NCI-H146 (cell line): ENCODE data around the gene ATG16L2.
"Not testable (repeated sequence)": the region's sequence is repeated elsewhere in the genome, so short reads cannot be mapped to it uniquely, and the experiment has no call there.

ENCODE experiments used
- DNase-seq: peaks from one replicate; lab custom pipeline; 2025; lab: John Stamatoyannopoulos, UW

ATG16L2 gene

GRCh38 chr11:72780296-72781062 lies 33.7 kb upstream of the ATG16L2 start:
- DNase-seq: no peak

- DNase-seq: peak; percentile 38
Measured at GRCh38 chr11:72781063-72781312, 33.2 kb upstream of the ATG16L2 start.

- DNase-seq: peak; percentile 66
Measured at GRCh38 chr11:72781313-72782080, 32.7 kb upstream of the ATG16L2 start.

GRCh38 chr11:72782081-72782920 lies 31.9 kb upstream of the ATG16L2 start:
- peak; percentile 68 for DNase-seq

- DNase-seq: no peak
Measured at GRCh38 chr11:72783144-72783905, 30.9 kb upstream of the ATG16L2 start.

- no peak for DNase-seq
Measured at GRCh38 chr11:72784662-72785061, 29.5 kb upstream of the ATG16L2 start.

GRCh38 chr11:72786305-72787215 lies 27.7 kb upstream of the ATG16L2 start:
- peak; percentile 99 for DNase-seq

- peak; percentile 98 for DNase-seq
Measured at GRCh38 chr11:72787216-72788104, 26.8 kb upstream of the ATG16L2 start.

GRCh38 chr11:72788241-72788640 lies 26.0 kb upstream of the ATG16L2 start:
- no peak for DNase-seq

- DNase-seq: no peak
Measured at GRCh38 chr11:72789493-72790131, 24.6 kb upstream of the ATG16L2 start.

- DNase-seq: not testable (repeated sequence)
Measured at GRCh38 chr11:72791228-72791627, 23.0 kb upstream of the ATG16L2 start.

GRCh38 chr11:72792437-72793021 lies 21.7 kb upstream of the ATG16L2 start:
- no peak for DNase-seq

GRCh38 chr11:72793076-72793424 lies 21.2 kb upstream of the ATG16L2 start:
- DNase-seq: no peak

GRCh38 chr11:72793425-72794367 lies 20.5 kb upstream of the ATG16L2 start, which contains the start of gene STARD10:
Gene STARD10 (minus strand): TSS chr11:72794047. CDS start chr11:72781181, 12,866 bp downstream.
- peak; percentile 93 for DNase-seq

GRCh38 chr11:72798361-72798760 lies 15.8 kb upstream of the ATG16L2 start:
- no peak for DNase-seq

- no peak for DNase-seq
Measured at GRCh38 chr11:72799441-72799840, 14.8 kb upstream of the ATG16L2 start.

GRCh38 chr11:72802822-72803221 lies 11.4 kb upstream of the ATG16L2 start:
- no peak for DNase-seq

GRCh38 chr11:72805216-72805615 lies 9.0 kb upstream of the ATG16L2 start:
- no peak for DNase-seq
